Kidney (tissue), 14 donors: Measurements from ENCODE around the gene PTCHD4. TPM values are rescaled to one million over a fixed set of nuclear protein-coding genes. Genes with fewer than 3 reads are reported as not detected.
"Not testable (repeated sequence)": the region's sequence is repeated elsewhere in the genome, so short reads cannot be mapped to it uniquely, and the experiment has no call there.

Experiments used
- DNase-seq, 5 donors: peaks; one replicate each; pipeline ENCODE4 v3.0.0-alpha.2; 2013 to 2020
- FAIRE-seq: peaks from 2 replicates; lab custom pipeline; 2012; peaks lifted over from hg19 to GRCh38; lab: Jason Lieb, UNC
- H3K27ac ChIP-seq, 2 donors: one replicate each; pipeline ENCODE4 v1.7.0; 2013; ENCODE audit warnings: low read depth in 2 of 2, low read length in 2 of 2, inconsistent platforms in 1 of 2
- H3K27me3 ChIP-seq: one replicate; pipeline ENCODE4 v1.7.1; 2013; ENCODE audit warnings: low read length, inconsistent platforms; ENCODE audit not compliant: control insufficient read depth, insufficient read depth
- H3K36me3 ChIP-seq, 3 donors: one replicate each; pipeline versions ENCODE4 v1.7.0 to v1.7.1; 2013; ENCODE audit warnings: low read length in 3 of 3, control low read depth in 1 of 3, inconsistent platforms in 1 of 3; ENCODE audit not compliant: insufficient read depth in 3 of 3, control insufficient read depth in 2 of 3
- H3K4me1 ChIP-seq, 3 donors: one replicate each; pipeline versions ENCODE4 v1.7.0 to v1.7.1; 2013; ENCODE audit warnings: low read length in 3 of 3, inconsistent platforms in 1 of 3, low read depth in 1 of 3; ENCODE audit not compliant: control insufficient read depth in 2 of 3, insufficient read depth in 2 of 3
- H3K4me3 ChIP-seq, 3 donors: one replicate each; pipeline versions ENCODE4 v1.7.0 to v1.8.1; 2013; ENCODE audit warnings: low read length in 3 of 3, control low read depth in 1 of 3, inconsistent platforms in 1 of 3
- H3K9ac ChIP-seq, 3 donors: one replicate each; pipeline versions ENCODE4 v1.7.0 to v1.7.1; 2013; ENCODE audit warnings: low read length in 3 of 3, control low read depth in 1 of 3, inconsistent platforms in 1 of 3
- H3K9me3 ChIP-seq, 3 donors: one replicate each; pipeline versions ENCODE4 v1.7.0 to v1.7.1; 2013; ENCODE audit warnings: low read length in 3 of 3, control low read depth in 1 of 3, inconsistent platforms in 1 of 3; ENCODE audit not compliant: control insufficient read depth in 2 of 3, insufficient read depth in 1 of 3
- CTCF ChIP-seq: IDR thresholded peaks from 3 replicates; pipeline ENCODE4 v1.5.1; 2012; ENCODE audit warnings: mild to moderate bottlenecking, moderate library complexity, borderline replicate concordance; ENCODE audit not compliant: insufficient read depth; ENCODE audit errors: extremely low read depth
- intact Hi-C: fragments of 100-400 bp; cut with DNase I; formaldehyde crosslinking; loops from one replicate; pipeline ENCODE4 v1.11.1; 2022
- polyA plus RNA-seq: library from polyadenylated mRNA; stranded (reverse); fragments of 350-450 nt; fragmentation: Illumina TruSeq; extraction: RNeasy Lipid Tissue Mini Kit (QIAGEN cat#74804); gene quantifications from one replicate; pipeline ENCODE4 v1.2.3, GENCODE V29; 2014; ENCODE audit warnings: low read depth, low replicate concordance; ENCODE audit not compliant: insufficient read depth
- total RNA-seq: library from RNA; stranded (reverse); fragmentation: NEBNext Ultra II Directional; extraction: Animal tissue kit (Norgen Biotek cat#: 25700); gene quantifications from one replicate; pipeline ENCODE4 v1.2.1, GENCODE V29; 2021
- donor health status: control.
- donor health status: control.
- donor health status: control.
- donor health status: control.
- donor health status: control.
- donor health status: DM: yes; HTN: yes; CAD: no.
- donor health status: Normal renal cell carcinoma (clear cell type).

Gene PTCHD4
- total and polyA plus RNA-seq, 2 donors from 2014 or later, result 0.24 to 1.7 TPM

- H3K27ac ChIP-seq, result no peak overlapping the region
- H3K9ac ChIP-seq, result no peak overlapping the region
- DNase-seq (no peak), FAIRE-seq (no peak)
- TF ChIP-seq CTCF, result no peak
- H3K4me1 ChIP-seq, result no peaks in the 10 kb centered on the region
- no peaks in the 10 kb centered on the region for H3K36me3 ChIP-seq
- intact Hi-C loops, result no loop called here
- H3K27me3 ChIP-seq, result no peaks in the 10 kb centered on the region
- no peak overlapping the region for H3K4me3 ChIP-seq
- H3K9me3 ChIP-seq, result no peaks in the 10 kb centered on the region
These were observed 578 bp upstream of the PTCHD4 start for GRCh38 chr6:48111575-48111974.

GRCh38 chr6:48110436-48111142 lies 408 bp downstream of the PTCHD4 start:
- Histone ChIP-seq H3K4me3 (no peak overlapping the region), H3K9ac (no peak overlapping the region), H3K27me3 (no peaks in the 10 kb centered on the region), H3K36me3 (no peaks in the 10 kb centered on the region), H3K27ac (no peak overlapping the region), H3K4me1 (no peaks in the 10 kb centered on the region), H3K9me3 (no peaks in the 10 kb centered on the region)
- intact Hi-C loops, result no loop called here
- no peak for FAIRE-seq
- no peak for DNase-seq
- TF ChIP-seq CTCF, result no peak

GRCh38 chr6:48109944-48110343 lies 1.1 kb downstream of the PTCHD4 start:
- no peak overlapping the region for H3K27ac ChIP-seq
- H3K4me3 ChIP-seq, result no peak overlapping the region
- DNase-seq, result no peak
- intact Hi-C loops, result no loop called here
- H3K4me1 ChIP-seq, result no peaks in the 10 kb centered on the region
- FAIRE-seq, result no peak
- H3K9ac ChIP-seq, result no peak overlapping the region
- no peaks in the 10 kb centered on the region for H3K36me3 ChIP-seq
- no peaks in the 10 kb centered on the region for H3K9me3 ChIP-seq
- no peak for TF ChIP-seq CTCF
- no peaks in the 10 kb centered on the region for H3K27me3 ChIP-seq

- H3K4me1 ChIP-seq, FAIRE-seq: not testable (repeated sequence)
These were observed 8.4 kb downstream of the PTCHD4 start for GRCh38 chr6:48102476-48103195.

More at GRCh38 chr6:48102476-48103195, 8.4 kb downstream of the PTCHD4 start:
- H3K27me3 ChIP-seq, H3K36me3 ChIP-seq, H3K9ac ChIP-seq, DNase-seq, H3K27ac ChIP-seq, intact Hi-C loops, H3K4me3 ChIP-seq, H3K9me3 ChIP-seq: not testable (repeated sequence)
